PFSK-1 (cell line): ENCODE results near the gene CDHR3.

Source experiments
- REST ChIP-seq, 2 experiments: IDR thresholded peaks; 2 replicates each; pipeline versions ENCODE4 v1.6.1 to v1.8.0; 2011 to 2012; ENCODE audit warnings: low read depth in 2 of 2, low read length in 2 of 2, control low read depth in 1 of 2, inconsistent platforms in 1 of 2, mild to moderate bottlenecking in 1 of 2, moderate library complexity in 1 of 2; ENCODE audit not compliant: insufficient read depth in 1 of 2
- SIN3A ChIP-seq: IDR thresholded peaks from 2 replicates; pipeline ENCODE4 v1.6.1; 2012; ENCODE audit warnings: mild to moderate bottlenecking, low read length, moderate library complexity, borderline replicate concordance; ENCODE audit not compliant: insufficient read depth

GRCh38 chr7:106075937-106076336, 112.9 kb downstream of the CDHR3 start:
- no peak for TF ChIP-seq SIN3A
- TF ChIP-seq REST (IDR thresholded peaks at IDR 0.05; ENCODE audit: insufficient read depth in 1 of 2, low read depth in 2 of 2, low read length in 2 of 2), result no peak
